ENCODE data around the gene SIGLEC8. TPM values are rescaled to one million over a fixed set of nuclear protein-coding genes. Genes with fewer than 3 reads are reported as not detected.
"Not testable (repeated sequence)": the region's sequence is repeated elsewhere in the genome, so short reads cannot be mapped to it uniquely, and the experiment has no call there.

Gene SIGLEC8
- total RNA-seq, 1 donor from 2014 or later, result not detected

DNA sequence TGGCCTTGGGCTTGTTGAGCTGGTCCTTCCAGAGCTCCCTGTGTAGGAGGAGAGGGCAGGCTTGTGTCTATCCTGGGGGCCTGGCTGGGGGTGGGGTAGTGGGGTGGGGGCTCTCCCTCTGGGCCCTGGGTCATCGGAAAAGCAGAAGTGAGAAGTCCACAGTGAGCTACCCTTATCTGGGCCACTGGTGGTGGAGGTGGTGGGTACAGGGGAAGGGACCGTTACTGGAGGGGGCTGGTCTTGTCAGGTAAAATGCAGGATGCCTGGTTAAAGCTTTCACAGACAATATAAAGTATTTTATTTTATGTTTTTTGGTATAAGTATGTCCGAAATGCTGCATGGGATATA lies 40.5 kb downstream of the SIGLEC8 start:
- Histone ChIP-seq H3K4me2 (no peak overlapping the region), H4K20me1 (ENCODE audit: low read depth) (no peaks in the 10 kb centered on the region), H3K27ac (no peak overlapping the region), H3K79me2 (ENCODE audit: low read depth) (no peaks in the 10 kb centered on the region), H2AFZ (replicated peaks) (no peak overlapping the region), H3K4me3 (no peak overlapping the region), H3K36me3 (no peaks in the 10 kb centered on the region), H3K4me1 (peaks cover 5% of the 10 kb centered on the region), H3K9me3 (ENCODE audit: low read depth) (no peaks in the 10 kb centered on the region), H3K9ac (no peak overlapping the region), H3F3A (ENCODE audit: low read depth) (no peaks in the 10 kb centered on the region), H3K27me3 (peaks cover 20% of the 10 kb centered on the region)
- Mint-ChIP-seq H3K27me3 (ENCODE audit: insufficient read depth, low read depth) (peaks cover 6% of the 10 kb centered on the region), H3K27ac (no peak overlapping the region), H3K4me3 (no peak overlapping the region), H3K4me1 (no peaks in the 10 kb centered on the region), H3K9me3 (no peaks in the 10 kb centered on the region), H3K36me3 (no peaks in the 10 kb centered on the region)
- DNase-seq (ENCODE audit: low spot score), result no peak
- TF ChIP-seq EZH2phosphoT487 (IDR thresholded peaks at IDR 0.05) (no peak), EZH2 (IDR thresholded peaks at IDR 0.05) (no peak)
- TF ChIP-seq, protein P1, sequence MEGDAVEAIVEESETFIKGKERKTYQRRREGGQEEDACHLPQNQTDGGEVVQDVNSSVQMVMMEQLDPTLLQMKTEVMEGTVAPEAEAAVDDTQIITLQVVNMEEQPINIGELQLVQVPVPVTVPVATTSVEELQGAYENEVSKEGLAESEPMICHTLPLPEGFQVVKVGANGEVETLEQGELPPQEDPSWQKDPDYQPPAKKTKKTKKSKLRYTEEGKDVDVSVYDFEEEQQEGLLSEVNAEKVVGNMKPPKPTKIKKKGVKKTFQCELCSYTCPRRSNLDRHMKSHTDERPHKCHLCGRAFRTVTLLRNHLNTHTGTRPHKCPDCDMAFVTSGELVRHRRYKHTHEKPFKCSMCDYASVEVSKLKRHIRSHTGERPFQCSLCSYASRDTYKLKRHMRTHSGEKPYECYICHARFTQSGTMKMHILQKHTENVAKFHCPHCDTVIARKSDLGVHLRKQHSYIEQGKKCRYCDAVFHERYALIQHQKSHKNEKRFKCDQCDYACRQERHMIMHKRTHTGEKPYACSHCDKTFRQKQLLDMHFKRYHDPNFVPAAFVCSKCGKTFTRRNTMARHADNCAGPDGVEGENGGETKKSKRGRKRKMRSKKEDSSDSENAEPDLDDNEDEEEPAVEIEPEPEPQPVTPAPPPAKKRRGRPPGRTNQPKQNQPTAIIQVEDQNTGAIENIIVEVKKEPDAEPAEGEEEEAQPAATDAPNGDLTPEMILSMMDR (IDR thresholded peaks at IDR 0.05), result no peak

DNA sequence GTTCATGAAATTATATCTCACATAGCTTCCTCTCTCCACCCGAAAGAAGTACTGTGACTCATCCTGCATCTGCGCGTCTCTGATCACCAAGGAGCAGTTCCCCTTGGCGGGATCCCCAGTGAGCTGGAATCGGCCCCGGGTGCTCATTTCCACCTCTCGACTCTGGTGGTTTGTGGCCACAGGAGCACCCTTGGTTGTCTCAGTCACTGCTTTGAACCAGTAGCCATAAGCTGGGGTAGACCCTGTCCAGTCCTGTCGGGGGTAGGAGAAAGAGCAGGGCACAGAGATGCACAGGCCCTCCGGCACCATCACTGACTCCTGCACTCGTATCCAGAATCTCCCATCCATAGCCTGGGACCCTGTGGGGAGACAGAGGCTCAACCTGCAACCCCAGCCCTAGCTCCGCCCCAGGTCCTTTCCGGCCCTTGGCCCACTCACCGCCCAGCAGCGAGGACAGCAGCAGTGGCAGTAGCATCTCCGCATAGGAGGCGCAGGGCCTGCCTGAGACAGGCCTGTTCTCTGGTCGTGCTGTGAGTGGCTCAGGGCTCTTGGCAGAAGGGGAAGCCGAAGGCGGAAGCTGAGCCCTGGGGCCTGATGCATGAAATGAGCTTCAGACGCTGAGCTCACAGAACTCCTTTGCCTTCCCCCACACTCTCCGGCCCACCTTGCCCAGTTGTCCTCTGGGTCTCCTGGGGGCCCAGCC lies 41.0 kb downstream of the SIGLEC8 start, which contains the start of gene SIGLEC10:
Gene SIGLEC10, minus strand, starts transcription at position 536 of the 703 bp plus-strand sequence. Its CDS starts 61 bp downstream, at position 475.
- Mint-ChIP-seq H3K4me3 (no peak within 1 kb of the TSS), H3K27ac (no peak within 1 kb of the TSS), H3K4me1 (no peaks in the 10 kb centered on the region), H3K27me3 (ENCODE audit: insufficient read depth, low read depth) (peaks cover 6% of the 10 kb centered on the region), H3K9me3 (no peaks in the 10 kb centered on the region), H3K36me3 (no peaks in the 10 kb centered on the region)
- H3K4me1 ChIP-seq, result peaks cover 5% of the 10 kb centered on the region
- no peak within 1 kb of the TSS for H3K4me2 ChIP-seq
- no peak for DNase-seq (ENCODE audit: low spot score)
- TF ChIP-seq EZH2 (IDR thresholded peaks at IDR 0.05), result no peak
- no peak for TF ChIP-seq EZH2phosphoT487 (IDR thresholded peaks at IDR 0.05)
- no peak within 1 kb of the TSS for H3K9ac ChIP-seq
- no peak within 1 kb of the TSS for H3K4me3 ChIP-seq
- peaks cover 20% of the 10 kb centered on the region for H3K27me3 ChIP-seq
- no peaks in the 10 kb centered on the region for H3K36me3 ChIP-seq
- no peaks in the 10 kb centered on the region for H3K79me2 ChIP-seq (ENCODE audit: low read depth)
- H3K9me3 ChIP-seq (ENCODE audit: low read depth), result no peaks in the 10 kb centered on the region
- no peaks in the 10 kb centered on the region for H3F3A ChIP-seq (ENCODE audit: low read depth)
- no peak within 1 kb of the TSS for H2AFZ ChIP-seq (replicated peaks)
- no peaks in the 10 kb centered on the region for H4K20me1 ChIP-seq (ENCODE audit: low read depth)
- H3K27ac ChIP-seq, result no peak within 1 kb of the TSS

DNA sequence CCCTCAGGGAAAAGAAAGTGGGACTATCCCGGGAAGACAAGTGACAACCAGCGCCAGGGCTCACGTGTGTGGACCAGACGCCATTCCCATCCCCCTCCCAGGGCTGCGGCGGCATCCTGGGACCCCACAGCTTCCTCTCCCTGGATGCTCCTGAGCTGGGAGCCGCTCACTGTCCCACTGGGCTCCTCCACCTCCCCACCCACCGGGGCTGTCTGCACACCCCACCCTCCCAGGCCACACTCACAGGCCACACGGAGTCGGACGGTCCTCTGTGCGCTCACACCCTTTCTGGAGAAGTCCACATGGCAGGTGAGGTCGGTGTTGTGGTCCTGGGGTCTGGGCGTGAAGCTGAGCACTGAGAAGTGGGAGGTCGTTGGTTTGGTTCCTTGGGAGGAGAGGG lies 41.8 kb downstream of the SIGLEC8 start:
- not testable (repeated sequence) for H3K27ac Mint-ChIP-seq; H3K4me2 ChIP-seq; H3K4me3 ChIP-seq; H3K4me1 ChIP-seq; H2AFZ ChIP-seq (replicated peaks); H3F3A ChIP-seq (ENCODE audit: low read depth); H3K36me3 Mint-ChIP-seq; H3K9ac ChIP-seq; H3K27ac ChIP-seq; H3K79me2 ChIP-seq (ENCODE audit: low read depth); H3K4me1 Mint-ChIP-seq; DNase-seq (ENCODE audit: low spot score); H3K27me3 Mint-ChIP-seq (ENCODE audit: insufficient read depth, low read depth); H3K36me3 ChIP-seq; H4K20me1 ChIP-seq (ENCODE audit: low read depth); H3K9me3 Mint-ChIP-seq; H3K4me3 Mint-ChIP-seq; H3K9me3 ChIP-seq (ENCODE audit: low read depth)
- H3K27me3 ChIP-seq, result peaks cover 17% of the 10 kb centered on the region

DNA sequence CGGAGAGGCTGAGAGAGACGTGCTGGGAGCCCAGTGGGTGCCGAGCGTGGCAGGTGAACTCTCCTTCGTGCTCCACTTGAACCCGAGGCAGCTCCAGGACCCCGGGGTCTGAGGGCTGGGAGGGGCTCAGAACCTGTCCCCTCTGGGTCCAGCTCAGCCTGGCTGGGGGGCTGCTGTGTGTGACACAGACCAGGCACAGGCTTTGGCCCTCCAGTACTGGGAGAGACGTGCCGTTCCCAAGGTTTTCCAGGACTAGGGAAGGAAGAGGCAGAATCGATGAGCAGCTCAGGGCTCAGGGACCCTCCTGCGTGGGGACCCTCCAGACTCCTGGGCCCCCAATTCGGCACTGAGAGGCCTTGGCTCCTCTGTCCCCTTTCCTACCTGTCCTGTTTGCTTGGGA lies 43.1 kb downstream of the SIGLEC8 start:
- no peaks in the 10 kb centered on the region for H3K36me3 ChIP-seq
- no peak overlapping the region for H3K4me2 ChIP-seq
- H3K9ac ChIP-seq, result no peak overlapping the region
- H3K27ac Mint-ChIP-seq, result no peak overlapping the region
- no peak overlapping the region for H3K4me3 ChIP-seq
- H3K79me2 ChIP-seq (ENCODE audit: low read depth), result no peaks in the 10 kb centered on the region
- TF ChIP-seq, protein P1 (IDR thresholded peaks at IDR 0.05), result no peak
- TF ChIP-seq EZH2 (IDR thresholded peaks at IDR 0.05), result no peak
- TF ChIP-seq EZH2phosphoT487 (IDR thresholded peaks at IDR 0.05), result no peak
- peaks cover 11% of the 10 kb centered on the region for H3K27me3 Mint-ChIP-seq (ENCODE audit: insufficient read depth, low read depth)
- no peak overlapping the region for H2AFZ ChIP-seq (replicated peaks)
- no peaks in the 10 kb centered on the region for H3K9me3 Mint-ChIP-seq
- H3K4me1 Mint-ChIP-seq, result no peaks in the 10 kb centered on the region
- H3K27me3 ChIP-seq, result peaks cover 4% of the 10 kb centered on the region
- H4K20me1 ChIP-seq (ENCODE audit: low read depth), result no peaks in the 10 kb centered on the region
- H3K36me3 Mint-ChIP-seq, result no peaks in the 10 kb centered on the region
- no peaks in the 10 kb centered on the region for H3F3A ChIP-seq (ENCODE audit: low read depth)
- H3K27ac ChIP-seq, result no peak overlapping the region
- DNase-seq (ENCODE audit: low spot score), result no peak
- no peaks in the 10 kb centered on the region for H3K9me3 ChIP-seq (ENCODE audit: low read depth)
- H3K4me1 ChIP-seq, result no peaks in the 10 kb centered on the region
- H3K4me3 Mint-ChIP-seq, result no peak overlapping the region
